Mesenchymal stem cell (in vitro differentiated cells and primary cell): Measurements from ENCODE around the gene OXGR1.
"Not testable (repeated sequence)": the region's sequence is repeated elsewhere in the genome, so short reads cannot be mapped to it uniquely, and the experiment has no call there.

Source experiments
- DNase-seq: peaks from one replicate; pipeline ENCODE4 v3.0.0-alpha.2; 2013
- H2AFZ ChIP-seq: one replicate; pipeline ENCODE4 v1.6.1; 2013; ENCODE audit warnings: low read depth, mild to moderate bottlenecking, control low read depth, inconsistent platforms, low read length, moderate library complexity
- H2AK5ac ChIP-seq: 2 replicates; pipeline ENCODE4 v1.6.1; 2013; ENCODE audit warnings: low read length, moderate library complexity, mild to moderate bottlenecking, inconsistent platforms; ENCODE audit not compliant: severe bottlenecking
- H2BK120ac ChIP-seq: one replicate; pipeline ENCODE4 v1.6.1; 2013; ENCODE audit warnings: low read depth, mild to moderate bottlenecking, inconsistent platforms, low read length, moderate library complexity
- H2BK12ac ChIP-seq, 2 experiments: one replicate each; pipeline ENCODE4 v1.6.1; 2013; ENCODE audit warnings: inconsistent platforms in 2 of 2, low read length in 2 of 2, mild to moderate bottlenecking in 2 of 2, moderate library complexity in 2 of 2, control low read depth in 1 of 2
- H2BK15ac ChIP-seq: one replicate; pipeline ENCODE4 v1.6.1; 2013; ENCODE audit warnings: mild to moderate bottlenecking, low read depth, inconsistent platforms; ENCODE audit not compliant: poor library complexity, severe bottlenecking
- H2BK5ac ChIP-seq: 2 replicates; pipeline ENCODE4 v1.6.1; 2013; ENCODE audit warnings: low read depth, mild to moderate bottlenecking, low read length, control low read depth, inconsistent platforms; ENCODE audit not compliant: poor library complexity, severe bottlenecking
- H3K14ac ChIP-seq, 2 experiments: one replicate each; pipeline ENCODE4 v1.6.1; 2013; ENCODE audit warnings: inconsistent platforms in 2 of 2, low read length in 2 of 2, control low read depth in 1 of 2, mild to moderate bottlenecking in 1 of 2, moderate library complexity in 1 of 2
- H3K18ac ChIP-seq, 2 experiments: one replicate each; pipeline ENCODE4 v1.6.1; 2013; ENCODE audit warnings: inconsistent platforms in 2 of 2, low read length in 2 of 2, control low read depth in 1 of 2, low read depth in 1 of 2, mild to moderate bottlenecking in 1 of 2
- H3K23ac ChIP-seq, 2 experiments: one replicate each; pipeline ENCODE4 v1.6.1; 2013; ENCODE audit warnings: inconsistent platforms in 2 of 2, low read length in 2 of 2, mild to moderate bottlenecking in 2 of 2, moderate library complexity in 2 of 2, control low read depth in 1 of 2
- H3K27ac ChIP-seq: 2 replicates; pipeline ENCODE4 v1.5.1; 2013; ENCODE audit warnings: mild to moderate bottlenecking, moderate library complexity, low read length, control low read depth, inconsistent platforms; ENCODE audit not compliant: poor library complexity, severe bottlenecking
- H3K27me3 ChIP-seq, 2 experiments: 2 replicates each; pipeline versions ENCODE4 v1.6.1 to v1.7.0; 2013; ENCODE audit warnings: low read length in 2 of 2, mild to moderate bottlenecking in 2 of 2, moderate library complexity in 2 of 2, control low read depth in 1 of 2, inconsistent platforms in 1 of 2; ENCODE audit not compliant: control insufficient read depth in 1 of 2, insufficient read depth in 1 of 2
- H3K36me3 ChIP-seq, 2 experiments: 2 replicates each; pipeline versions ENCODE4 v1.6.1 to v1.7.0; 2013; ENCODE audit warnings: low read length in 2 of 2, control low read depth in 1 of 2, inconsistent platforms in 1 of 2, low read depth in 1 of 2, mild to moderate bottlenecking in 1 of 2; ENCODE audit not compliant: insufficient read depth in 2 of 2, control insufficient read depth in 1 of 2
- H3K4ac ChIP-seq, 2 experiments: one replicate each; pipeline ENCODE4 v1.6.1; 2013; ENCODE audit warnings: inconsistent platforms in 2 of 2, low read length in 2 of 2, mild to moderate bottlenecking in 2 of 2, moderate library complexity in 2 of 2, control low read depth in 1 of 2, low read depth in 1 of 2
- H3K4me1 ChIP-seq: 2 replicates; pipeline ENCODE4 v1.6.1; 2013; ENCODE audit warnings: low read depth, low read length, control low read depth; ENCODE audit not compliant: control insufficient read depth, insufficient read depth
- H3K4me2 ChIP-seq: 2 replicates; pipeline ENCODE4 v1.6.1; 2013; ENCODE audit warnings: low read length, mild to moderate bottlenecking, inconsistent platforms; ENCODE audit not compliant: poor library complexity, severe bottlenecking
- H3K4me3 ChIP-seq, 2 experiments: 2 replicates each; pipeline versions ENCODE4 v1.5.1 to v1.7.0; 2013; ENCODE audit warnings: low read length in 2 of 2, mild to moderate bottlenecking in 2 of 2, control low read depth in 1 of 2, low read depth in 1 of 2; ENCODE audit not compliant: insufficient read depth in 1 of 2
- H3K79me1 ChIP-seq: replicated peaks from 2 replicates; pipeline ENCODE4 v1.6.1; 2013; ENCODE audit warnings: mild to moderate bottlenecking, control low read depth, low read length, inconsistent platforms; ENCODE audit not compliant: poor library complexity, severe bottlenecking
- H3K9ac ChIP-seq: 2 replicates; pipeline ENCODE4 v1.7.0; 2013; ENCODE audit warnings: mild to moderate bottlenecking, low read length, moderate library complexity
- H3K9me3 ChIP-seq: 2 replicates; pipeline ENCODE4 v1.7.0; 2013; ENCODE audit warnings: mild to moderate bottlenecking, low read length; ENCODE audit not compliant: control insufficient read depth
- H4K8ac ChIP-seq: one replicate; pipeline ENCODE4 v1.6.1; 2013; ENCODE audit warnings: inconsistent platforms, mild to moderate bottlenecking, low read length, moderate library complexity
- H4K91ac ChIP-seq: one replicate; pipeline ENCODE4 v1.6.1; 2013; ENCODE audit warnings: mild to moderate bottlenecking, low read length, inconsistent platforms
- WGBS: methylation state at CpG from one replicate; pipeline ENCODE4 v1.1.7; 2013; ENCODE audit warnings: mixed read lengths; 5-methylcytosine and 5-hydroxymethylcytosine counted together

The OXGR1 gene

GRCh38 chr13:97028441-97029299 lies 34.4 kb upstream of the OXGR1 start:
- H3K79me1 ChIP-seq = no peaks in the 10 kb centered on the region
- H3K4me2 ChIP-seq = no peak overlapping the region
- no peak overlapping the region for H3K4ac ChIP-seq
- H2BK120ac ChIP-seq = no peak overlapping the region
- H2AK5ac ChIP-seq = no peak overlapping the region
- H3K27ac ChIP-seq = no peak overlapping the region
- no peaks in the 10 kb centered on the region for H3K4me1 ChIP-seq
- no peak overlapping the region for H3K18ac ChIP-seq
- H2BK15ac ChIP-seq = no peak overlapping the region
- DNase-seq = peak; percentile 58
- no peaks in the 10 kb centered on the region for H3K36me3 ChIP-seq
- no peak overlapping the region for H3K4me3 ChIP-seq
- no peak overlapping the region for H2BK12ac ChIP-seq
- no peaks in the 10 kb centered on the region for H3K9me3 ChIP-seq
- no peaks in the 10 kb centered on the region for H3K27me3 ChIP-seq
- no peak overlapping the region for H2BK5ac ChIP-seq
- 50% methylated on average over 6 of the region's 12 CpGs for WGBS
- no peak overlapping the region for H4K8ac ChIP-seq
- H3K9ac ChIP-seq = peak overlapping the region; percentile 29
- H4K91ac ChIP-seq = no peak overlapping the region
- H3K23ac ChIP-seq = no peak overlapping the region
- H3K14ac ChIP-seq = no peak overlapping the region
- H2AFZ ChIP-seq = no peak overlapping the region

GRCh38 chr13:97027162-97027554 lies 32.9 kb upstream of the OXGR1 start:
- Histone ChIP-seq H3K9me3 (no peaks in the 10 kb centered on the region), H3K4me1 (no peaks in the 10 kb centered on the region), H4K8ac (no peak overlapping the region), H3K18ac (no peak overlapping the region), H3K27me3 (no peaks in the 10 kb centered on the region), H3K4me3 (peak overlapping the region in 1 of 2 experiments; percentile 42), H3K4me2 (no peak overlapping the region), H3K79me1 (no peaks in the 10 kb centered on the region), H2BK12ac (no peak overlapping the region), H3K14ac (no peak overlapping the region), H2AK5ac (no peak overlapping the region), H3K23ac (no peak overlapping the region), H4K91ac (no peak overlapping the region), H3K36me3 (no peaks in the 10 kb centered on the region), H3K27ac (no peak overlapping the region), H2AFZ (no peak overlapping the region), H2BK120ac (no peak overlapping the region), H2BK5ac (no peak overlapping the region), H3K9ac (peak overlapping the region; percentile 39), H3K4ac (no peak overlapping the region), H2BK15ac (no peak overlapping the region)
- DNase-seq = no peak

- no peak overlapping the region for H4K91ac ChIP-seq
- H3K18ac ChIP-seq = no peak overlapping the region
- H2BK5ac ChIP-seq = no peak overlapping the region
- H3K4me1 ChIP-seq = no peaks in the 10 kb centered on the region
- no peak overlapping the region for H2AK5ac ChIP-seq
- H3K9ac ChIP-seq = peak overlapping the region; percentile 39
- peak overlapping the region; percentile 94 for H2AFZ ChIP-seq
- H3K4me3 ChIP-seq = peak overlapping the region in 1 of 2 experiments; percentile 42
- H2BK120ac ChIP-seq = no peak overlapping the region
- H2BK12ac ChIP-seq = no peak overlapping the region
- H3K79me1 ChIP-seq = no peaks in the 10 kb centered on the region
- no peaks in the 10 kb centered on the region for H3K9me3 ChIP-seq
- H3K4me2 ChIP-seq = no peak overlapping the region
- no peak overlapping the region for H2BK15ac ChIP-seq
- H3K27me3 ChIP-seq = no peaks in the 10 kb centered on the region
- H3K23ac ChIP-seq = no peak overlapping the region
- no peak overlapping the region for H3K27ac ChIP-seq
- no peak overlapping the region for H4K8ac ChIP-seq
- no peak overlapping the region for H3K14ac ChIP-seq
- no peaks in the 10 kb centered on the region for H3K36me3 ChIP-seq
- 66% methylated on average over 4 of the region's 5 CpGs for WGBS
- no peak overlapping the region for H3K4ac ChIP-seq
- no peak for DNase-seq
Measured at GRCh38 chr13:97026531-97027161, 32.4 kb upstream of the OXGR1 start.

- not testable (repeated sequence) for H3K27ac ChIP-seq
Measured at GRCh38 chr13:97023812-97024211, 29.5 kb upstream of the OXGR1 start.

More at GRCh38 chr13:97023812-97024211, 29.5 kb upstream of the OXGR1 start:
- H3K14ac ChIP-seq, H3K9ac ChIP-seq, H3K4ac ChIP-seq, H2BK120ac ChIP-seq, H3K18ac ChIP-seq, H3K36me3 ChIP-seq, H2BK12ac ChIP-seq, H2AFZ ChIP-seq, H3K27me3 ChIP-seq, H4K8ac ChIP-seq, H3K4me3 ChIP-seq, H4K91ac ChIP-seq, H2AK5ac ChIP-seq, H3K23ac ChIP-seq, H3K79me1 ChIP-seq, H2BK5ac ChIP-seq, H3K9me3 ChIP-seq, H2BK15ac ChIP-seq, H3K4me2 ChIP-seq, DNase-seq, H3K4me1 ChIP-seq: not testable (repeated sequence)
- WGBS = 94% methylated on average over 1 of the region's 1 CpG
